ENCODE results near the gene PRXL2B.

GRCh38 chr1:2606396-2606880 is 19.9 kb downstream of the PRXL2B start:
- TF ChIP-seq CTCF (IDR thresholded peaks at IDR 0.05; ENCODE audit: low read depth, low read length, poor library complexity, severe bottlenecking) (no peak), EZH2phosphoT487 (IDR thresholded peaks at IDR 0.05; ENCODE audit: borderline replicate concordance, low read length) (no peak)
